HepG2 (cell line): ENCODE results near the gene NBEA. TPM values are rescaled to one million over a fixed set of nuclear protein-coding genes. Genes with fewer than 3 reads are reported as not detected.

Source experiments
- GABPB1 ChIP-seq: IDR thresholded peaks from 2 replicates; pipeline ENCODE4 v1.6.1; 2016; ENCODE audit warnings: mild to moderate bottlenecking, missing genetic modification reagents, moderate library complexity, missing compliant biosample characterization
- GLI4 ChIP-seq: sonication (generic); formaldehyde crosslinking; IDR thresholded peaks from 2 replicates; pipeline ENCODE4 v1.5.1; 2020; ENCODE audit warnings: missing genetic modification reagents, mild to moderate bottlenecking, moderate library complexity, borderline replicate concordance
- KAT8 ChIP-seq: IDR thresholded peaks from 2 replicates; pipeline ENCODE4 v1.6.1; 2016; ENCODE audit warnings: missing genetic modification reagents, missing compliant biosample characterization
- MTA3 ChIP-seq: sonication (generic); formaldehyde crosslinking; IDR thresholded peaks from 2 replicates; pipeline ENCODE4 v1.4.0; 2020; ENCODE audit warnings: missing genetic modification reagents
- POGZ ChIP-seq: sonication (generic); formaldehyde crosslinking; IDR thresholded peaks from 2 replicates; pipeline ENCODE4 v1.4.0; 2020; ENCODE audit warnings: mild to moderate bottlenecking, missing genetic modification reagents
- PPARG ChIP-seq: conservative IDR thresholded peaks from 2 replicates; pipeline ENCODE4 v1.6.1; 2016; ENCODE audit warnings: missing biosample characterization, missing genetic modification reagents
- RFX5 ChIP-seq: IDR thresholded peaks from 2 replicates; pipeline ENCODE4 v1.6.1; 2011; ENCODE audit warnings: low read depth, low read length, improper control_type of control experiment
- SAP130 ChIP-seq: IDR thresholded peaks from 2 replicates; pipeline ENCODE4 v1.6.1; 2016; ENCODE audit warnings: low read depth
- TARDBP ChIP-seq: sonication (generic); formaldehyde crosslinking; IDR thresholded peaks from 2 replicates; pipeline ENCODE4 v1.8.0; 2022; ENCODE audit warnings: mild to moderate bottlenecking, missing genetic modification reagents
- ZC3H4 ChIP-seq: sonication (generic); formaldehyde crosslinking; IDR thresholded peaks from 2 replicates; pipeline ENCODE4 v1.4.0; 2020; ENCODE audit warnings: missing genetic modification reagents, borderline replicate concordance
- ZNF274 ChIP-seq: sonication (generic); formaldehyde crosslinking; IDR thresholded peaks from 2 replicates; pipeline ENCODE4 v1.5.1; 2020; ENCODE audit warnings: mild to moderate bottlenecking, missing genetic modification reagents
- ZNF331 ChIP-seq: sonication (generic); formaldehyde crosslinking; IDR thresholded peaks from 2 replicates; pipeline ENCODE4 v1.4.0; 2020; ENCODE audit warnings: missing genetic modification reagents
- ZNF616 ChIP-seq: sonication (generic); formaldehyde crosslinking; IDR thresholded peaks from 2 replicates; pipeline ENCODE4 v1.5.0; 2020; ENCODE audit warnings: low read depth, mild to moderate bottlenecking, missing genetic modification reagents
- ZNF672 ChIP-seq: sonication (generic); formaldehyde crosslinking; IDR thresholded peaks from 2 replicates; pipeline ENCODE4 v1.8.1; 2022; ENCODE audit warnings: missing genetic modification reagents
- polyA plus RNA-seq, 8 experiments: library from polyadenylated mRNA; depleted of rRNA in 3 of 8; stranded (reverse) in 7 of 8; unstranded in 1 of 8; fragments of >200 nt; fragmentation: Illumina TruSeq in 4 of 8; extraction: Trizol in 4 of 8; gene quantifications; 2 replicates each; pipeline versions ENCODE4 v1.2.1 to v1.2.3, GENCODE V29; 2011 to 2016; ENCODE audit warnings: low read depth in 4 of 8, missing spikeins in 1 of 8, mixed read lengths in 1 of 8; ENCODE audit not compliant: insufficient read depth in 1 of 8
- total RNA-seq, 5 experiments: library from RNA; depleted of rRNA; stranded (reverse); fragments of >200 nt; fragmentation: Illumina TruSeq; extraction: Trizol; gene quantifications; 2 replicates each; pipeline ENCODE4 v1.2.3, GENCODE V29; 2016; ENCODE audit warnings: low read depth in 1 of 5
- TF ChIP-seq, protein P1 (sequence below): sonication (generic); formaldehyde crosslinking; IDR thresholded peaks from 2 replicates; pipeline ENCODE4 v1.5.0; 2020; ENCODE audit warnings: mild to moderate bottlenecking, missing genetic modification reagents
- TF ChIP-seq, protein P2 (sequence below): sonication (generic); formaldehyde crosslinking; IDR thresholded peaks from 2 replicates; pipeline ENCODE4 v1.4.0; 2020; ENCODE audit warnings: missing genetic modification reagents
- TF ChIP-seq, protein P3 (sequence below): sonication (generic); formaldehyde crosslinking; IDR thresholded peaks from 2 replicates; pipeline ENCODE4 v1.5.0; 2020; ENCODE audit warnings: missing genetic modification reagents
- TF ChIP-seq, protein P4 (sequence below): sonication (generic); formaldehyde crosslinking; IDR thresholded peaks from 2 replicates; pipeline ENCODE4 v1.8.1; 2023; ENCODE audit warnings: mild to moderate bottlenecking, moderate library complexity, missing genetic modification reagents
- TF ChIP-seq, protein P5 (sequence below): sonication (generic); formaldehyde crosslinking; IDR thresholded peaks from 2 replicates; pipeline ENCODE4 v1.8.1; 2023; ENCODE audit warnings: mild to moderate bottlenecking, missing genetic modification reagents
- TF ChIP-seq, protein P6 (sequence below): sonication (generic); formaldehyde crosslinking; IDR thresholded peaks from 2 replicates; pipeline ENCODE4 v1.9.0; 2021; ENCODE audit warnings: missing genetic modification reagents, mild to moderate bottlenecking, borderline replicate concordance
- TF ChIP-seq, protein P7 (sequence below): sonication (generic); formaldehyde crosslinking; IDR thresholded peaks from 2 replicates; pipeline ENCODE4 v1.8.0; 2022; ENCODE audit warnings: missing genetic modification reagents, mild to moderate bottlenecking, inconsistent platforms, borderline replicate concordance

NBEA gene
- total and polyA plus RNA-seq, 2 of the 13 experiments (the other 11 are each of a cell fraction or from before 2014, with no cell fraction given) = 2.7 to 2.8 TPM

DNA sequence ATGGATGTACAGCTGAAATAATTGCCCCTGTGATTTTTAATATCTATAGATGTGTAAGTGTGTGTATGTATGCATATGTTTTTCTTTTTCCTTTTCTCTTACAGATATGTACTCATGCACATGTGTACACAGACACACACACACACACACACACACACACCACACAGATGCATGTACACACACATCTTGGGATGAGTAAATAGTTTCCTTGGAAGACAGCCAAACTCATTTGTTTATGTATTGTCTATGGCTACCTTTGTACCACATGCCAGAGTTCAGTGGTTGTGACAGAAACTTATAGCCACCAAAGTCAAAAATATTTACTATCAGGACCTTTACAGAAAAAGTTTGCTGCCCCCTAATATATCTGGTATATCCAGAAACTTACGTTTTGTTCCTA is 341.8 kb downstream of the NBEA start (continued):
- TF ChIP-seq, protein P1, sequence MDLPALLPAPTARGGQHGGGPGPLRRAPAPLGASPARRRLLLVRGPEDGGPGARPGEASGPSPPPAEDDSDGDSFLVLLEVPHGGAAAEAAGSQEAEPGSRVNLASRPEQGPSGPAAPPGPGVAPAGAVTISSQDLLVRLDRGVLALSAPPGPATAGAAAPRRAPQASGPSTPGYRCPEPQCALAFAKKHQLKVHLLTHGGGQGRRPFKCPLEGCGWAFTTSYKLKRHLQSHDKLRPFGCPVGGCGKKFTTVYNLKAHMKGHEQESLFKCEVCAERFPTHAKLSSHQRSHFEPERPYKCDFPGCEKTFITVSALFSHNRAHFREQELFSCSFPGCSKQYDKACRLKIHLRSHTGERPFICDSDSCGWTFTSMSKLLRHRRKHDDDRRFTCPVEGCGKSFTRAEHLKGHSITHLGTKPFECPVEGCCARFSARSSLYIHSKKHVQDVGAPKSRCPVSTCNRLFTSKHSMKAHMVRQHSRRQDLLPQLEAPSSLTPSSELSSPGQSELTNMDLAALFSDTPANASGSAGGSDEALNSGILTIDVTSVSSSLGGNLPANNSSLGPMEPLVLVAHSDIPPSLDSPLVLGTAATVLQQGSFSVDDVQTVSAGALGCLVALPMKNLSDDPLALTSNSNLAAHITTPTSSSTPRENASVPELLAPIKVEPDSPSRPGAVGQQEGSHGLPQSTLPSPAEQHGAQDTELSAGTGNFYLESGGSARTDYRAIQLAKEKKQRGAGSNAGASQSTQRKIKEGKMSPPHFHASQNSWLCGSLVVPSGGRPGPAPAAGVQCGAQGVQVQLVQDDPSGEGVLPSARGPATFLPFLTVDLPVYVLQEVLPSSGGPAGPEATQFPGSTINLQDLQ = no peak
- TF ChIP-seq RFX5 = no peak
- TF ChIP-seq, protein P2, sequence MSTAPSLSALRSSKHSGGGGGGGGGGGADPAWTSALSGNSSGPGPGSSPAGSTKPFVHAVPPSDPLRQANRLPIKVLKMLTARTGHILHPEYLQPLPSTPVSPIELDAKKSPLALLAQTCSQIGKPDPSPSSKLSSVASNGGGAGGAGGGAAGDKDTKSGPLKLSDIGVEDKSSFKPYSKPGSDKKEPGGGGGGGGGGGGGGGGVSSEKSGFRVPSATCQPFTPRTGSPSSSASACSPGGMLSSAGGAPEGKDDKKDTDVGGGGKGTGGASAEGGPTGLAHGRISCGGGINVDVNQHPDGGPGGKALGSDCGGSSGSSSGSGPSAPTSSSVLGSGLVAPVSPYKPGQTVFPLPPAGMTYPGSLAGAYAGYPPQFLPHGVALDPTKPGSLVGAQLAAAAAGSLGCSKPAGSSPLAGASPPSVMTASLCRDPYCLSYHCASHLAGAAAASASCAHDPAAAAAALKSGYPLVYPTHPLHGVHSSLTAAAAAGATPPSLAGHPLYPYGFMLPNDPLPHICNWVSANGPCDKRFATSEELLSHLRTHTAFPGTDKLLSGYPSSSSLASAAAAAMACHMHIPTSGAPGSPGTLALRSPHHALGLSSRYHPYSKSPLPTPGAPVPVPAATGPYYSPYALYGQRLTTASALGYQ (CRISPR knock-in tag) = no peak
- TF ChIP-seq GLI4 = no peak
- no peak for TF ChIP-seq MTA3 (CRISPR knock-in tag)
- peak; percentile 88 for TF ChIP-seq POGZ (CRISPR knock-in tag)
- no peak for TF ChIP-seq ZNF616 (CRISPR knock-in tag)
- no peak for TF ChIP-seq ZNF331 (CRISPR knock-in tag)
- no peak; the same call in 1 of the 2 replicates for TF ChIP-seq SAP130 (CRISPR knock-in tag)
- peak; percentile 75; the same call in 1 of the 2 replicates for TF ChIP-seq TARDBP
- TF ChIP-seq, protein P3, sequence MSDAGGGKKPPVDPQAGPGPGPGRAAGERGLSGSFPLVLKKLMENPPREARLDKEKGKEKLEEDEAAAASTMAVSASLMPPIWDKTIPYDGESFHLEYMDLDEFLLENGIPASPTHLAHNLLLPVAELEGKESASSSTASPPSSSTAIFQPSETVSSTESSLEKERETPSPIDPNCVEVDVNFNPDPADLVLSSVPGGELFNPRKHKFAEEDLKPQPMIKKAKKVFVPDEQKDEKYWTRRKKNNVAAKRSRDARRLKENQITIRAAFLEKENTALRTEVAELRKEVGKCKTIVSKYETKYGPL (CRISPR knock-in tag) = no peak
- no peak for TF ChIP-seq GABPB1 (CRISPR knock-in tag)
- no peak for TF ChIP-seq ZNF274
- TF ChIP-seq, protein P4, sequence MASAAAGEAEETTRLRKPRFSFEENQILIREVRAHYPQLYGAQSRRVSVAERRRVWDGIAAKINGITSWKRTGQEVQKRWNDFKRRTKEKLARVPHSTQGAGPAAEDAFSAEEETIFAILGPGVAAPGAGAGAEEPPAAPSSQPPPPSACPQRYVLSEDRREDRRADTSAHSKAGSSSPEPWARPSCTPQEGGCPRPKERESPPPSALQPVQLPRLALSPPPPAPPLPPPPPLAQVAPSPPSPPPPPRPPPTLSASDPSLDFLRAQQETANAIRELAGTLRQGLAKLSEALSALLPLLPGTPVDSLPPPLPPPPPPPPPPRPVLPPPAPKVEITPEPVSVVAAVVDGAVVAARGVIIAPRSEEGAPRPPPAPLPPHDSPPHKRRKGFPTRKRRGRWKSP (CRISPR knock-in tag) = no peak
- TF ChIP-seq, protein P5, sequence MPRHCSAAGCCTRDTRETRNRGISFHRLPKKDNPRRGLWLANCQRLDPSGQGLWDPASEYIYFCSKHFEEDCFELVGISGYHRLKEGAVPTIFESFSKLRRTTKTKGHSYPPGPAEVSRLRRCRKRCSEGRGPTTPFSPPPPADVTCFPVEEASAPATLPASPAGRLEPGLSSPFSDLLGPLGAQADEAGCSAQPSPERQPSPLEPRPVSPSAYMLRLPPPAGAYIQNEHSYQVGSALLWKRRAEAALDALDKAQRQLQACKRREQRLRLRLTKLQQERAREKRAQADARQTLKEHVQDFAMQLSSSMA = no peak
- TF ChIP-seq, protein P6, sequence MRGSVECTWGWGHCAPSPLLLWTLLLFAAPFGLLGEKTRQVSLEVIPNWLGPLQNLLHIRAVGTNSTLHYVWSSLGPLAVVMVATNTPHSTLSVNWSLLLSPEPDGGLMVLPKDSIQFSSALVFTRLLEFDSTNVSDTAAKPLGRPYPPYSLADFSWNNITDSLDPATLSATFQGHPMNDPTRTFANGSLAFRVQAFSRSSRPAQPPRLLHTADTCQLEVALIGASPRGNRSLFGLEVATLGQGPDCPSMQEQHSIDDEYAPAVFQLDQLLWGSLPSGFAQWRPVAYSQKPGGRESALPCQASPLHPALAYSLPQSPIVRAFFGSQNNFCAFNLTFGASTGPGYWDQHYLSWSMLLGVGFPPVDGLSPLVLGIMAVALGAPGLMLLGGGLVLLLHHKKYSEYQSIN (CRISPR knock-in tag) = no peak
- no peak for TF ChIP-seq ZNF672
- TF ChIP-seq ZC3H4 (CRISPR knock-in tag) = no peak
- TF ChIP-seq PPARG (CRISPR knock-in tag) = peak; percentile 55; the same call in 1 of the 2 replicates
- TF ChIP-seq, protein P7, sequence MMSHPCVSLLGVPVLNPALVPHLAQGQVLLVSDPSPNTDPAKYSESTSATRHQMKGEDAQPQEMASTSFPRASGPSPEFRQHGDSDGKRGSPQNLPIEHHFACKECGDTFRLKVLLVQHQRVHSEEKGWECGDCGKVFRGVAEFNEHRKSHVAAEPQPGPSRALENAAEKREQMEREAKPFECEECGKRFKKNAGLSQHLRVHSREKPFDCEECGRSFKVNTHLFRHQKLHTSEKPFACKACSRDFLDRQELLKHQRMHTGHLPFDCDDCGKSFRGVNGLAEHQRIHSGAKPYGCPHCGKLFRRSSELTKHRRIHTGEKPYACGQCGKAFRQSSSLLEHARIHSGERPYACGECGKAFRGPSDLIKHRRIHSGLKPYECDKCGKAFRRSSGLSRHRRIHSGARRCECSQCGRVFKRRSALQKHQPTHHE (CRISPR knock-in tag) = no peak
- TF ChIP-seq KAT8 = no peak
